Endothelial cell of umbilical vein (primary cell): Measurements from ENCODE around the gene TMPRSS7. TPM values are rescaled to one million over a fixed set of nuclear protein-coding genes. Genes with fewer than 3 reads are reported as not detected.
A peak's percentile ranks its signal among the peaks of the same experiment; 100 is the strongest.

Experiments
- BruUV-seq: library from RNA; stranded (reverse); fragments of 400-500 nt; replicated peaks from 2 replicates; lab custom pipeline; 2021; lab: Mats Ljungman, UMichigan
- CTCF ChIA-PET: fragments of 300-600, 350-600 bp; sonication (Branson Sonifier 250); formaldehyde crosslinking; loops from one replicate; lab custom pipeline; 2021; ENCODE audit warnings: antibody characterized with exemption, inconsistent platforms; lab: Charles Lee
- POLR2A ChIA-PET: fragments of 300-600, 350-600 bp; sonication (Branson Sonifier 250); formaldehyde crosslinking; loops from one replicate; lab custom pipeline; 2021; ENCODE audit warnings: antibody characterized with exemption, inconsistent platforms; lab: Charles Lee
- DNase-seq: peaks from one replicate; pipeline ENCODE4 v3.0.0-alpha.2; 2011; ENCODE audit warnings: low read depth, low spot score
- FAIRE-seq: peaks from 2 replicates; lab custom pipeline; 2011; peaks lifted over from hg19 to GRCh38; lab: Jason Lieb, UNC
- H2AFZ ChIP-seq: 2 replicates; pipeline ENCODE4 v1.6.0; 2012; ENCODE audit warnings: low read depth, low read length, control low read depth, inconsistent platforms
- H3K27ac ChIP-seq: 2 replicates; pipeline ENCODE4 v1.5.1; 2011; ENCODE audit warnings: low read depth, mild to moderate bottlenecking, control low read depth, low read length, moderate library complexity; ENCODE audit not compliant: insufficient read depth
- H3K27me3 ChIP-seq, 2 experiments: 2 replicates each; pipeline versions ENCODE4 v1.6.0 to v1.6.1; 2011; ENCODE audit warnings: low read length in 2 of 2, mixed read lengths in 1 of 2; ENCODE audit not compliant: control insufficient read depth in 2 of 2, insufficient read depth in 2 of 2
- H3K36me3 ChIP-seq, 2 experiments: 2 replicates in 1 of 2; 3 replicates in 1 of 2; pipeline ENCODE4 v1.5.1; 2011; ENCODE audit warnings: low read length in 2 of 2, mild to moderate bottlenecking in 1 of 2, moderate library complexity in 1 of 2; ENCODE audit not compliant: control insufficient read depth in 2 of 2, insufficient read depth in 2 of 2; ENCODE audit errors: extremely low read depth in 1 of 2
- H3K4me1 ChIP-seq: 3 replicates; pipeline ENCODE4 v1.5.1; 2011; ENCODE audit warnings: mild to moderate bottlenecking, low read length; ENCODE audit not compliant: control insufficient read depth, insufficient read depth; ENCODE audit errors: extremely low read depth
- H3K4me2 ChIP-seq: 2 replicates; pipeline ENCODE4 v1.6.1; 2011; ENCODE audit warnings: low read length, control low read depth, mixed read lengths; ENCODE audit not compliant: insufficient read depth
- H3K4me3 ChIP-seq, 3 experiments: fragments of 200-600 bp in 1 of 3; sonication (generic), shearing (Covaris generic) in 1 of 3; replicated peaks in 1 of 3; 2 replicates each; pipeline ENCODE4 v1.5.1; 2011 to 2016; ENCODE audit warnings: control low read depth in 3 of 3, low read length in 3 of 3, mild to moderate bottlenecking in 2 of 3, inconsistent platforms in 1 of 3, low read depth in 1 of 3, moderate library complexity in 1 of 3; ENCODE audit not compliant: insufficient read depth in 1 of 3
- H3K79me2 ChIP-seq: 2 replicates; pipeline ENCODE4 v1.6.0; 2012; ENCODE audit warnings: low read length, inconsistent platforms; ENCODE audit not compliant: control insufficient read depth, insufficient read depth
- H3K9ac ChIP-seq: replicated peaks from 2 replicates; pipeline ENCODE3; 2011; ENCODE audit warnings: low read length, control low read depth; ENCODE audit not compliant: insufficient read depth; ENCODE audit errors: extremely low read depth
- H3K9me1 ChIP-seq: replicated peaks from 3 replicates; pipeline ENCODE4 v1.6.0; 2011; ENCODE audit warnings: mild to moderate bottlenecking, low read length; ENCODE audit not compliant: control insufficient read depth, insufficient read depth; ENCODE audit errors: extremely low read depth
- H3K9me3 ChIP-seq: replicated peaks from 2 replicates; pipeline ENCODE4 v1.5.1; 2012; ENCODE audit warnings: low read length, inconsistent platforms; ENCODE audit not compliant: control insufficient read depth, insufficient read depth
- H4K20me1 ChIP-seq: replicated peaks from 2 replicates; pipeline ENCODE3; 2011; ENCODE audit warnings: mild to moderate bottlenecking, low read length; ENCODE audit not compliant: control insufficient read depth, insufficient read depth; ENCODE audit errors: extremely low read depth
- CTCF ChIP-seq, 2 donors: IDR thresholded peaks; 1 replicate in 1 of 2; 2 replicates in 1 of 2; pipeline ENCODE4 v1.5.1; 2011; ENCODE audit warnings: low read length in 2 of 2, mild to moderate bottlenecking in 2 of 2, moderate library complexity in 2 of 2, control low read depth in 1 of 2, inconsistent platforms in 1 of 2, low read depth in 1 of 2; ENCODE audit not compliant: insufficient read depth in 1 of 2; ENCODE audit errors: extremely low read depth in 1 of 2
- FOS ChIP-seq: IDR thresholded peaks from 2 replicates; pipeline ENCODE4 v1.6.1; 2011; ENCODE audit warnings: mild to moderate bottlenecking, low read length, moderate library complexity, borderline replicate concordance; ENCODE audit not compliant: insufficient read depth
- GATA2 ChIP-seq: IDR thresholded peaks from 2 replicates; pipeline ENCODE4 v1.7.0; 2011; ENCODE audit warnings: low read depth, mild to moderate bottlenecking, moderate library complexity, mixed read lengths, low read length; ENCODE audit not compliant: insufficient read length, insufficient read depth
- JUN ChIP-seq: IDR thresholded peaks from 2 replicates; pipeline ENCODE4 v1.6.1; 2011; ENCODE audit warnings: borderline replicate concordance, low read depth; ENCODE audit not compliant: insufficient read length, insufficient read depth
- POLR2AphosphoS5 ChIP-seq: IDR thresholded peaks from 2 replicates; pipeline ENCODE4 v1.6.1; 2012; ENCODE audit warnings: low read depth, mild to moderate bottlenecking, control low read depth, low read length, moderate library complexity; ENCODE audit not compliant: insufficient read depth
- dilution Hi-C: fragments of 300-500 bp; cut with MboI; formaldehyde crosslinking; loops from one replicate; pipeline ENCODE4 v1.15.0; 2019; ENCODE audit warnings: low sequenced_read_pairs; ENCODE audit not compliant: extremely low pct_ligation_motif_present
- intact Hi-C: fragments of 100-400 bp; cut with micrococcal nuclease; formaldehyde crosslinking; loops from one replicate; pipeline ENCODE4 v1.10.0; 2022
- polyA plus RNA-seq, 4 experiments: library from polyadenylated mRNA; depleted of rRNA in 3 of 4; stranded (reverse) in 3 of 4; unstranded in 1 of 4; fragments of >200 nt; gene quantifications; 2 replicates each; pipeline versions ENCODE4 v1.2.1 to v1.2.3, GENCODE V29; 2011 to 2012; ENCODE audit warnings: missing spikeins in 1 of 4
- total RNA-seq: library from RNA; stranded (reverse); gene quantifications from 2 replicates; pipeline ENCODE4 v1.2.3, GENCODE V29; 2021

TMPRSS7 gene
- total and polyA plus RNA-seq, 2 donors (not counting 3 experiments of a cell fraction or from before 2014, with no cell fraction given), result not detected

GRCh38 chr3:112013784-112014143 lies 20.8 kb upstream of the TMPRSS7 start:
- BruUV-seq, result no TSS peak
- intact Hi-C loops, result loop anchor here (1.0 kb wide), 5 partner anchors 24 to 344 kb away; no protein-coding TSS in a partner anchor
- Histone ChIP-seq H3K9me1 (peaks cover 5% of the 10 kb centered on the region), H3K9ac (no peak overlapping the region), H3K4me1 (no peaks in the 10 kb centered on the region), H2AFZ (no peak overlapping the region), H3K36me3 (no peaks in the 10 kb centered on the region), H3K27me3 (no peaks in the 10 kb centered on the region), H3K79me2 (no peaks in the 10 kb centered on the region), H3K27ac (no peak overlapping the region), H3K9me3 (no peaks in the 10 kb centered on the region), H3K4me2 (no peak overlapping the region), H4K20me1 (no peaks in the 10 kb centered on the region), H3K4me3 (no peak overlapping the region)
- dilution Hi-C loops, result no loop called here
- TF ChIP-seq CTCF (IDR thresholded peaks at IDR 0.05; ENCODE audit: extremely low read depth in 1 of 2, insufficient read depth in 1 of 2, low read depth in 1 of 2, low read length in 2 of 2), result peak in 1 of 2 donors; percentile 1
- no peak for TF ChIP-seq POLR2AphosphoS5
- CTCF ChIA-PET, result interaction anchor here (0.6 to 8.2 kb wide), 60 partner anchors 9 to 436 kb away, joined by 3 to 291 read pairs (median 5); partner anchors contain the start of genes ABHD10, PHLDB2, SLC9C1 and TAGLN3
- DNase-seq, result peak; percentile 9
- POLR2A ChIA-PET, result interaction anchor here (0.6 to 0.9 kb wide), 2 partner anchors 46 to 297 kb away, joined by 3 read pairs; no protein-coding TSS in a partner anchor
- no peak for FAIRE-seq

- FAIRE-seq, result no peak
- Histone ChIP-seq H2AFZ (no peak overlapping the region), H3K79me2 (no peaks in the 10 kb centered on the region), H3K4me1 (no peaks in the 10 kb centered on the region), H3K4me3 (no peak overlapping the region), H3K27ac (no peak overlapping the region), H3K9ac (no peak overlapping the region), H3K9me3 (no peaks in the 10 kb centered on the region), H4K20me1 (no peaks in the 10 kb centered on the region), H3K9me1 (peaks cover 5% of the 10 kb centered on the region), H3K36me3 (no peaks in the 10 kb centered on the region), H3K4me2 (no peak overlapping the region), H3K27me3 (no peaks in the 10 kb centered on the region)
- BruUV-seq, result no TSS peak
- peak; percentile 6 for TF ChIP-seq FOS
- TF ChIP-seq JUN, result no peak
- no peak for TF ChIP-seq CTCF (IDR thresholded peaks at IDR 0.05; ENCODE audit: extremely low read depth in 1 of 2, insufficient read depth in 1 of 2, low read depth in 1 of 2, low read length in 2 of 2)
- no peak for TF ChIP-seq GATA2
- dilution Hi-C loops, result no loop called here
- CTCF ChIA-PET, result interaction anchor here (0.9 to 8.2 kb wide), 5 partner anchors 10 to 300 kb away, joined by 3 to 291 read pairs (median 4); partner anchors contain the start of gene TAGLN3
- intact Hi-C loops, result no loop called here
- POLR2A ChIA-PET, result no interaction called here
- no peak for DNase-seq
Observed at GRCh38 chr3:112017091-112017490, 17.4 kb upstream of the TMPRSS7 start.
